ENCODE results near the gene ZNF136. TPM values are rescaled to one million over a fixed set of nuclear protein-coding genes. Genes with fewer than 3 reads are reported as not detected.

The ZNF136 gene
- total RNA-seq, 4 donors from 2014 or later: 6.3 to 18.7 (median 9.1) TPM

GRCh38 chr19:12208221-12208620, 45.3 kb downstream of the ZNF136 start:
- peaks cover 44 to 48% of the 10 kb centered on the region in 2 donors for H3K9me3 ChIP-seq
- in situ Hi-C loops (cut with MboI; ENCODE audit: low pct_ligation_motif_present in 1 of 4, low pct_unique_long_range_greater_than_20kb in 1 of 4, low sequenced_read_pairs in 3 of 4): no loop called here

GRCh38 chr19:12217332-12217731, 54.4 kb downstream of the ZNF136 start:
- H3K9me3 ChIP-seq: peaks cover 54 to 58% of the 10 kb centered on the region in 2 donors
- DNase-seq: no peak
- H3K36me3 ChIP-seq: no peaks in the 10 kb centered on the region
- H3K4me3 ChIP-seq: no peak overlapping the region
- H3K27ac ChIP-seq: no peak overlapping the region
- in situ Hi-C loops (cut with MboI; ENCODE audit: low pct_ligation_motif_present in 1 of 4, low pct_unique_long_range_greater_than_20kb in 1 of 4, low sequenced_read_pairs in 3 of 4) (no loop called here), intact Hi-C loops (cut with DNase I; ENCODE audit: low total_unique reads) (loop anchor here (1.0 kb wide), 1 partner anchor 41 kb away; no protein-coding TSS in a partner anchor)
- H3K27me3 ChIP-seq: no peaks in the 10 kb centered on the region
- H3K4me1 ChIP-seq: no peaks in the 10 kb centered on the region
- TF ChIP-seq POLR2A (IDR thresholded peaks at IDR 0.05) (no peak), EP300 (IDR thresholded peaks at IDR 0.05; ENCODE audit: low read depth) (no peak)

More at GRCh38 chr19:12208221-12208620, 45.3 kb downstream of the ZNF136 start:
- no peaks in the 10 kb centered on the region for H3K4me1 ChIP-seq
- no peak for DNase-seq
- no peak for TF ChIP-seq POLR2AphosphoS5 (IDR thresholded peaks at IDR 0.05)
- TF ChIP-seq CTCF (IDR thresholded peaks at IDR 0.05): no peak
- no peak for TF ChIP-seq POLR2A (IDR thresholded peaks at IDR 0.05)
- TF ChIP-seq EP300 (IDR thresholded peaks at IDR 0.05; ENCODE audit: low read depth): no peak
- H3K27me3 ChIP-seq: no peaks in the 10 kb centered on the region
- H3K36me3 ChIP-seq: peaks cover 0 to 16% (median under 1%) of the 10 kb centered on the region in 4 donors
- intact Hi-C loops (cut with DNase I; ENCODE audit: low total_unique reads): no loop called here
- H3K27ac ChIP-seq: no peak overlapping the region
- no peak overlapping the region for H3K4me3 ChIP-seq
- WGBS, 2 donors (ENCODE audit: low coverage in 1 of 2): 92 to 93% methylated on average over 2 of the region's 2 CpGs

- 55 to 60% methylated on average over 1 of the region's 1 CpG for WGBS, 2 donors (ENCODE audit: low coverage in 1 of 2)
- no peak for DNase-seq
- intact Hi-C loops (cut with DNase I; ENCODE audit: low total_unique reads): no loop called here
- Histone ChIP-seq H3K4me1 (no peaks in the 10 kb centered on the region), H3K36me3 (peaks cover 0 to 27% (median 2%) of the 10 kb centered on the region in 4 donors), H3K9me3 (peaks cover 7 to 17% of the 10 kb centered on the region in 2 donors), H3K4me3 (no peak overlapping the region), H3K27ac (no peak overlapping the region), H3K27me3 (no peaks in the 10 kb centered on the region)
- in situ Hi-C loops (cut with MboI; ENCODE audit: low pct_ligation_motif_present in 1 of 4, low pct_unique_long_range_greater_than_20kb in 1 of 4, low sequenced_read_pairs in 3 of 4): no loop called here
- no peak for TF ChIP-seq POLR2A (IDR thresholded peaks at IDR 0.05)
These were observed 60.2 kb downstream of the ZNF136 start for GRCh38 chr19:12222980-12223630.

GRCh38 chr19:12224676-12225075, 61.8 kb downstream of the ZNF136 start:
- Histone ChIP-seq H3K4me3 (no peak overlapping the region), H3K36me3 (peaks cover 0 to 30% (median 5%) of the 10 kb centered on the region in 4 donors), H3K9me3 (peaks cover 0 to 2% of the 10 kb centered on the region in 2 donors), H3K4me1 (no peaks in the 10 kb centered on the region), H3K27ac (no peak overlapping the region), H3K27me3 (no peaks in the 10 kb centered on the region)
- intact Hi-C loops (cut with DNase I; ENCODE audit: low total_unique reads) (no loop called here), in situ Hi-C loops (cut with MboI; ENCODE audit: low pct_ligation_motif_present in 1 of 4, low pct_unique_long_range_greater_than_20kb in 1 of 4, low sequenced_read_pairs in 3 of 4) (no loop called here)
- TF ChIP-seq CTCF (IDR thresholded peaks at IDR 0.05) (no peak), POLR2A (IDR thresholded peaks at IDR 0.05) (no peak), EP300 (IDR thresholded peaks at IDR 0.05; ENCODE audit: low read depth) (no peak), POLR2AphosphoS5 (IDR thresholded peaks at IDR 0.05) (no peak)
- DNase-seq: no peak
- 93% methylated on average over 2 to 6 of the region's 6 CpGs for WGBS, 2 donors (ENCODE audit: low coverage in 1 of 2)

GRCh38 chr19:12229990-12230389, 67.1 kb downstream of the ZNF136 start:
- intact Hi-C loops (cut with DNase I; ENCODE audit: low total_unique reads) (no loop called here), in situ Hi-C loops (cut with MboI; ENCODE audit: low pct_ligation_motif_present in 1 of 4, low pct_unique_long_range_greater_than_20kb in 1 of 4, low sequenced_read_pairs in 3 of 4) (no loop called here)
- WGBS, 2 donors (ENCODE audit: low coverage in 1 of 2): 91 to 100% methylated on average over 1 to 3 of the region's 3 CpGs
- Histone ChIP-seq H3K4me1 (no peaks in the 10 kb centered on the region), H3K36me3 (peaks cover 0 to 47% (median 7%) of the 10 kb centered on the region in 4 donors), H3K4me3 (no peak overlapping the region), H3K27ac (no peak overlapping the region), H3K27me3 (no peaks in the 10 kb centered on the region), H3K9me3 (no peaks in the 10 kb centered on the region)
- TF ChIP-seq CTCF (IDR thresholded peaks at IDR 0.05) (no peak), POLR2A (IDR thresholded peaks at IDR 0.05) (no peak), POLR2AphosphoS5 (IDR thresholded peaks at IDR 0.05) (no peak), EP300 (IDR thresholded peaks at IDR 0.05; ENCODE audit: low read depth) (no peak)
- DNase-seq: no peak

Data from transverse colon (tissue), 4 donors.